Astrocyte of the spinal cord (primary cell): ENCODE results near the gene GLRA1.
A peak's percentile ranks its signal among the peaks of the same experiment; 100 is the strongest.

Experiments used
- DNase-seq: peaks from one replicate; pipeline ENCODE4 v3.0.0; 2011; ENCODE audit warnings: low read depth, low spot score
- H3K4me3 ChIP-seq: 2 replicates; pipeline ENCODE4 v1.5.1; 2011; ENCODE audit warnings: low read depth, mild to moderate bottlenecking, low read length, moderate library complexity
- in situ Hi-C: cut with HindIII; loops from 2 replicates; pipeline ENCODE4 v1.10.0; 2017; ENCODE audit warnings: low sequenced_read_pairs
- TF ChIP-seq, protein P1 (sequence below): IDR thresholded peaks from 2 replicates; pipeline ENCODE4 v1.5.1; 2012; ENCODE audit warnings: low read depth, mild to moderate bottlenecking, low read length, inconsistent platforms

The GLRA1 gene

GRCh38 chr5:151820903-151821302 lies 103.7 kb downstream of the GLRA1 start:
- TF ChIP-seq, protein P1, sequence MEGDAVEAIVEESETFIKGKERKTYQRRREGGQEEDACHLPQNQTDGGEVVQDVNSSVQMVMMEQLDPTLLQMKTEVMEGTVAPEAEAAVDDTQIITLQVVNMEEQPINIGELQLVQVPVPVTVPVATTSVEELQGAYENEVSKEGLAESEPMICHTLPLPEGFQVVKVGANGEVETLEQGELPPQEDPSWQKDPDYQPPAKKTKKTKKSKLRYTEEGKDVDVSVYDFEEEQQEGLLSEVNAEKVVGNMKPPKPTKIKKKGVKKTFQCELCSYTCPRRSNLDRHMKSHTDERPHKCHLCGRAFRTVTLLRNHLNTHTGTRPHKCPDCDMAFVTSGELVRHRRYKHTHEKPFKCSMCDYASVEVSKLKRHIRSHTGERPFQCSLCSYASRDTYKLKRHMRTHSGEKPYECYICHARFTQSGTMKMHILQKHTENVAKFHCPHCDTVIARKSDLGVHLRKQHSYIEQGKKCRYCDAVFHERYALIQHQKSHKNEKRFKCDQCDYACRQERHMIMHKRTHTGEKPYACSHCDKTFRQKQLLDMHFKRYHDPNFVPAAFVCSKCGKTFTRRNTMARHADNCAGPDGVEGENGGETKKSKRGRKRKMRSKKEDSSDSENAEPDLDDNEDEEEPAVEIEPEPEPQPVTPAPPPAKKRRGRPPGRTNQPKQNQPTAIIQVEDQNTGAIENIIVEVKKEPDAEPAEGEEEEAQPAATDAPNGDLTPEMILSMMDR, result no peak
- in situ Hi-C loops, result no loop called here
- no peak for DNase-seq
- no peak overlapping the region for H3K4me3 ChIP-seq

- no peak overlapping the region for H3K4me3 ChIP-seq
- in situ Hi-C loops, result no loop called here
- TF ChIP-seq, protein P1, result no peak
- DNase-seq, result no peak
Observed at GRCh38 chr5:151820271-151820670, 104.4 kb downstream of the GLRA1 start.

DNA sequence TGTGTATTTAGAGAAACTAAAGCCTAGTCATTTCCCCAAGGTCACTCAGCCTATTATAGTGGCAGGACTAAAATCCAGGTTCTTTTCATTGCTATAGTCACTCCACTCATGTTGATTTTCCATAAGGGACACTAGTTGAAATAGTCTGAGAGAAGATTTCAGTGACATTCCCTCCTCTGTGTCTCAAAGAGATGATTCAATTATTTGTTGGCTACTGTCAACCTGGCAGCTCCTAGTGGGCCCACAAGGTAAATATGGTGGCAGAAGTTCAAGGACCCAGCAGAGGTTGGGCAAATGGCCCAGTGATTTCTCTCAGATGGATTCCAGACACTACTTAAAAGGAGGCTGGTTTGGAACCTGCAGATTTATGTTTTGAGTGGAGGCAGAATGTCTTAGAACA lies 104.8 kb downstream of the GLRA1 start:
- DNase-seq, result no peak
- no peak overlapping the region for H3K4me3 ChIP-seq
- TF ChIP-seq, protein P1, result no peak
- in situ Hi-C loops, result no loop called here

- in situ Hi-C loops, result no loop called here
- TF ChIP-seq, protein P1, result no peak
- H3K4me3 ChIP-seq, result no peak overlapping the region
- no peak for DNase-seq
Observed at GRCh38 chr5:151815051-151815450, 109.6 kb downstream of the GLRA1 start.

GRCh38 chr5:151812757-151813309 lies 111.8 kb downstream of the GLRA1 start:
- no peak overlapping the region for H3K4me3 ChIP-seq
- DNase-seq, result peak; percentile 39
- TF ChIP-seq, protein P1, result no peak
- in situ Hi-C loops, result no loop called here

GRCh38 chr5:151811593-151812321 lies 112.9 kb downstream of the GLRA1 start:
- TF ChIP-seq, protein P1, result no peak
- no peak overlapping the region for H3K4me3 ChIP-seq
- peak; percentile 68 for DNase-seq
- in situ Hi-C loops, result no loop called here
